HFFc6 (cell line): ENCODE measurements around the gene TM7SF3. TPM values are rescaled to one million over a fixed set of nuclear protein-coding genes. Genes with fewer than 3 reads are reported as not detected.
"Not testable (repeated sequence)": the region's sequence is repeated elsewhere in the genome, so short reads cannot be mapped to it uniquely, and the experiment has no call there.

ENCODE experiments used
- DNase-seq: peaks from one replicate; pipeline ENCODE4 v3.0.0-alpha.2; 2018
- H3K27ac Mint-ChIP-seq: 2 replicates; pipeline ENCODE4 v1.8.0; 2020; ENCODE audit warnings: mild to moderate bottlenecking, mixed read lengths
- H3K27me3 Mint-ChIP-seq: 2 replicates; pipeline ENCODE4 v1.8.0; 2021; ENCODE audit warnings: mild to moderate bottlenecking, moderate library complexity, mixed read lengths; ENCODE audit not compliant: insufficient read depth
- H3K36me3 Mint-ChIP-seq: 2 replicates; pipeline ENCODE4 v1.8.0; 2021; ENCODE audit warnings: low read depth, mixed read lengths
- H3K4me1 Mint-ChIP-seq: 2 replicates; pipeline ENCODE4 v1.8.0; 2020; ENCODE audit warnings: low read depth, mixed read lengths
- H3K4me3 Mint-ChIP-seq: 2 replicates; pipeline ENCODE4 v1.8.0; 2020; ENCODE audit warnings: mild to moderate bottlenecking, moderate library complexity, mixed read lengths
- H3K9me3 Mint-ChIP-seq: 2 replicates; pipeline ENCODE4 v1.8.0; 2020; ENCODE audit warnings: mild to moderate bottlenecking, mixed read lengths
- total RNA-seq, 6 experiments: library from RNA; stranded (reverse); fragmentation: NEBNext Ultra II Directional; extraction: Animal tissue kit (Norgen Biotek cat#: 25700); gene quantifications; 2 replicates in 1 of 6; 3 replicates in 5 of 6; pipeline ENCODE4 v1.2.3, GENCODE V29; 2021
- TF ChIP-seq, protein P1 (sequence below): fragments of 200-600 bp; sonication (generic); IDR thresholded peaks from 2 replicates; pipeline ENCODE4 v1.5.0; 2021; ENCODE audit warnings: antibody characterized with exemption, mild to moderate bottlenecking

Gene TM7SF3
- total RNA-seq, 6 experiments from 2014 or later = 60.7 to 75.5 (median 68.7) TPM

DNA sequence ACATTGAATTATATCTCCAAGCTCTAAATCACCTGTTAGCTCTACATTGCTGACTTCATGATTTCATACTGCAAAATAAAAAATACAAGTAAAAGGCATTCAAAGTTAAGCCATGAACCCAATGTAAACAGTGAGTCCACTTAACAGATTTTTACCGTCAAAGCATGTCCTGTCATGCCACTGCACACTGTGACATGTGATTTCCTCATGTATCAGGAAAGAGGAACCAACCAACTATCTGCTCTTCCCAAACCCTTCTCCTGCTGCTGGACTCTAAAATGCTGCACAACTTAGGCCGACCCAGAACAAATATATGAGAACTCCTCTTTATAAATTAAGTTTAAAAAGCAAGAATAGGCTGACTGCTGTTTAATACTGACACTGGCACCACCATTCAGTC is 37.5 kb downstream of the TM7SF3 start:
- no peaks in the 10 kb centered on the region for H3K27me3 Mint-ChIP-seq

DNA sequence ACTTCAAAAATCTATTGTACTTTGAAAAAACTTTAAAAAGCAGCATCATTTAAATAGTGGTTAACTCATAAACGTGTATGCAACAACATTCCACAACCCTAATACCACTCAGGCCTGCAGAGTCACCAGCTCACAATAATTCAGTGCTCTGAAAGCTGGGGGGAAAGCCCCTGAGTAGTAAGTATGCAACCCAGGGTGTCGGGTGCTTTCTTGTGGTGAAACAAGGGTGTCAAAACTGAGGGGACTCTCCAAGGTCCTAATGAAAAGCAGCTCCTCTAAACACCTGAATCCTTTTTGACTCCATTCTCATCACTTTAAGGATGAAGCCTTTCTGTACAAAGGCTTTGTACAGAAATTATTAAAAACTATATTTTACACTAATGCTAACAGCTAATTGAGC is 42.2 kb downstream of the TM7SF3 start:
- Mint-ChIP-seq H3K4me3 (no peak overlapping the region), H3K27ac (no peak overlapping the region), H3K9me3 (no peaks in the 10 kb centered on the region), H3K36me3 (peaks cover 31% of the 10 kb centered on the region), H3K4me1 (no peaks in the 10 kb centered on the region), H3K27me3 (no peaks in the 10 kb centered on the region)
- TF ChIP-seq, protein P1, sequence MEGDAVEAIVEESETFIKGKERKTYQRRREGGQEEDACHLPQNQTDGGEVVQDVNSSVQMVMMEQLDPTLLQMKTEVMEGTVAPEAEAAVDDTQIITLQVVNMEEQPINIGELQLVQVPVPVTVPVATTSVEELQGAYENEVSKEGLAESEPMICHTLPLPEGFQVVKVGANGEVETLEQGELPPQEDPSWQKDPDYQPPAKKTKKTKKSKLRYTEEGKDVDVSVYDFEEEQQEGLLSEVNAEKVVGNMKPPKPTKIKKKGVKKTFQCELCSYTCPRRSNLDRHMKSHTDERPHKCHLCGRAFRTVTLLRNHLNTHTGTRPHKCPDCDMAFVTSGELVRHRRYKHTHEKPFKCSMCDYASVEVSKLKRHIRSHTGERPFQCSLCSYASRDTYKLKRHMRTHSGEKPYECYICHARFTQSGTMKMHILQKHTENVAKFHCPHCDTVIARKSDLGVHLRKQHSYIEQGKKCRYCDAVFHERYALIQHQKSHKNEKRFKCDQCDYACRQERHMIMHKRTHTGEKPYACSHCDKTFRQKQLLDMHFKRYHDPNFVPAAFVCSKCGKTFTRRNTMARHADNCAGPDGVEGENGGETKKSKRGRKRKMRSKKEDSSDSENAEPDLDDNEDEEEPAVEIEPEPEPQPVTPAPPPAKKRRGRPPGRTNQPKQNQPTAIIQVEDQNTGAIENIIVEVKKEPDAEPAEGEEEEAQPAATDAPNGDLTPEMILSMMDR = no peak
- DNase-seq = no peak

More for the DNA sequence above, 37.5 kb downstream of the TM7SF3 start:
- H3K4me1 Mint-ChIP-seq = no peaks in the 10 kb centered on the region
- no peak overlapping the region for H3K4me3 Mint-ChIP-seq
- peaks cover 20% of the 10 kb centered on the region for H3K36me3 Mint-ChIP-seq
- H3K27ac Mint-ChIP-seq = no peak overlapping the region
- TF ChIP-seq, protein P1 = no peak
- no peak for DNase-seq
- no peaks in the 10 kb centered on the region for H3K9me3 Mint-ChIP-seq

DNA sequence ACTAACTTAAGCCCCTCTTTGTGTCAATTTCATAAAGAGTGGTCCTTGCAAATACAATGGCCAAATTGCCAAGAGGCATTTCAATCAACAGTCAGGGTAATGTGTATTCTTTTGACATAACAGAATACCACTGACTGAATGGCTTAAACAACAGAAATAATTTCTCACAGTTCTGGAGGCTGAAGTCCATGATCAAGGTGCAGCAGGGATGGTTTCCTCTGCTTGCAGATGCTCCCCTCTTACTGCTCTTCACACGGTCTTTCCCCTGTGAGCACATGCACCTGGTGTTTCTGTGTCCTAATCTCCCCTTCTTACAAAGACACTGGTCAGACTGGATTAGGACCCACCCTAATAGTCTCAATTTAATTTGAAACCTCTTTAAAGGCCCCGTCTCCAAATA is 44.0 kb downstream of the TM7SF3 start:
- Mint-ChIP-seq H3K4me3 (no peak overlapping the region), H3K9me3 (no peaks in the 10 kb centered on the region), H3K36me3 (peaks cover 26% of the 10 kb centered on the region), H3K27me3 (no peaks in the 10 kb centered on the region), H3K4me1 (no peaks in the 10 kb centered on the region), H3K27ac (no peak overlapping the region)
- TF ChIP-seq, protein P1 = no peak
- DNase-seq = no peak

DNA sequence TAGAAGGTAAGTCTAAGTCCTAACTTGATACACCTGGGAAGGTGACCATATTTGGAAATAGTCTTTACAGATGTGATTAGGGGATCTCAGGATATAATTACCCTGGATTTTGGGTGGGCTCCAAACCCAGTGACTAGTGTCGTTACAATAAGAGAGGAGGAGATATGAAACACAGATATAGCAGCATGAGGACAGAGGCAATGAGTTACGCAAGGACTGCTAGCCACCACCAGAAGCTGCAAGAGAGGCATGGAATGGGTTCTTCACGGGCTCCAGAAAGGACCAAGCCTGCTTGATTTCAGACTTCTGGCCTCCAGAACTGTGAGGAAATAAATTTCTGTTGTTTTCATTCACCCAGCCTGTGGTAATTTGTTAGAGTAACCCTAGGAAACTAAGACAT is 47.3 kb downstream of the TM7SF3 start:
- no peaks in the 10 kb centered on the region for H3K9me3 Mint-ChIP-seq
- H3K4me1 Mint-ChIP-seq = no peaks in the 10 kb centered on the region
- H3K36me3 Mint-ChIP-seq = peaks cover 22% of the 10 kb centered on the region
- no peak for DNase-seq
- no peaks in the 10 kb centered on the region for H3K27me3 Mint-ChIP-seq
- TF ChIP-seq, protein P1 = no peak
- H3K4me3 Mint-ChIP-seq = no peak overlapping the region
- H3K27ac Mint-ChIP-seq = no peak overlapping the region

DNA sequence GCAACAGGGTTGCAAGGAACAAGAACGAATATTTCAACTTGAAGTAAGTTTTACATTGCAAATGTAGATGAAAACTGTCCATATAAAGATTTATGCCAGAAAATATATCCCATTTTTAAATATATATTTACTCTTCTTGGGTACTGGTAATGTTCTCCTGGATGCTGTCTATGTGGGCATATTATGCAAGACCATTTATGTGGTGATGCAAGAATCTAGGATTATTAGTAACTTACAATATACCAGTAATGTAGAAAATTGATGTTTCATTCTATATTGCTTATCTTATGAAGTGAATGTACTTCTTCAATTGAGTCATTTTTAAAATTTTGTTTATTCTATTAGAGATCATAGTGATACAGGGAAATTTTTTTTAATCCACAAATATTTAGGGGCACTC is 50.8 kb downstream of the TM7SF3 start:
- DNase-seq = no peak
- H3K27ac Mint-ChIP-seq = no peak overlapping the region
- no peaks in the 10 kb centered on the region for H3K27me3 Mint-ChIP-seq
- TF ChIP-seq, protein P1 = no peak
- H3K36me3 Mint-ChIP-seq = peaks cover 17% of the 10 kb centered on the region
- H3K4me3 Mint-ChIP-seq = no peak overlapping the region
- H3K4me1 Mint-ChIP-seq = no peaks in the 10 kb centered on the region
- H3K9me3 Mint-ChIP-seq = no peaks in the 10 kb centered on the region

DNA sequence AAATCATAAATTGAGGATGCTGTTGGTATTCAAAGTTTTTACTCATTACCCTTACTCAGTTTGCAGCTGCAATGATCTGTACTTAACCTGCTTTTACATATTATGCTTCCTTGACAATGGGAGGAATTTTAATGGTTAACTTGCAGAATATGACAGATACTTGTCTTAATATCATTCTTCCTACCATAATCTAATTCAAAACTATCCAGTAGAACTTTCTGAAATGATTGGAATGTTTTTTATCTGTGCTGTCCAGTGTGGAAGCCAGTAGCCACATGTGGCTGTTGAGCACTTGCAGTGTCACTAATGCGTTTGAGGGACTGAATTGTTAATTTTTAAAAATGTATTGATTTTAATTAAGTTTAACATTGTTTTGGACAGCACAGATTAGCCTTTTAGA is 52.4 kb downstream of the TM7SF3 start:
- Mint-ChIP-seq H3K36me3 (peaks cover 21% of the 10 kb centered on the region), H3K27me3 (no peaks in the 10 kb centered on the region), H3K27ac (no peak overlapping the region), H3K9me3 (no peaks in the 10 kb centered on the region), H3K4me3 (no peak overlapping the region), H3K4me1 (no peaks in the 10 kb centered on the region)
- DNase-seq = no peak
- TF ChIP-seq, protein P1 = no peak

DNA sequence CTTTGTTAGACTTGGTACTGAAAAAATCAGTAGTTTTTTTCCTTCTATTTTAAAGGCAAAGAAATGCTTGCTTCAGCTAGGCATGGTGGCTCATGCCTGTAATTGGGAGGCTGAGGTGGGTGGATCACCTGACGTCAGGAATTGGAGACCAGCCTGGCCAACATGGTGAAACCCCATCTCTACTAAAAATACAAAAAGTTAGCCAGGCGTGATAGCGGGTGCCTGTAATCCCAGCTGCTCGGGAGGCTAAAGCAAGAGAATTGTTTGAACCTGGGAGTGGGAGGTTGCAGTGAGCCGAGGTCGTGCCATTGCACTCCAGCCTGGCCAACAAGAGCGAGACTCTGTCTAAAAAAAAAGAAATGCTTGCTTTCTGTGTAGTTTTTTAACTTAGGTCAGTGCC is 52.8 kb downstream of the TM7SF3 start:
- not testable (repeated sequence) for DNase-seq, H3K4me1 Mint-ChIP-seq, H3K27me3 Mint-ChIP-seq, H3K4me3 Mint-ChIP-seq, H3K9me3 Mint-ChIP-seq, H3K27ac Mint-ChIP-seq
- H3K36me3 Mint-ChIP-seq = peaks cover 25% of the 10 kb centered on the region
